Measurements from ENCODE around the gene PDE6G.

Gene PDE6G

GRCh38 chr17:81644976-81645952 lies 11.1 kb downstream of the PDE6G start:
- no peaks in the 10 kb centered on the region for H3K4me1 ChIP-seq (ENCODE audit: control insufficient read depth, insufficient read depth, low read length)
- peaks cover 19 to 23% of the 10 kb centered on the region in 2 donors for H3K27me3 ChIP-seq (ENCODE audit: control insufficient read depth in 1 of 2, insufficient read depth in 2 of 2, low read length in 2 of 2)
- no peak overlapping the region for H3K4me3 ChIP-seq (ENCODE audit: low read length in 2 of 2)
- H3K27ac ChIP-seq (ENCODE audit: low read length) = no peak overlapping the region
- no peaks in the 10 kb centered on the region for H3K9me3 ChIP-seq (ENCODE audit: control insufficient read depth in 2 of 2, low read length in 2 of 2)
- no peak overlapping the region for H3K9ac ChIP-seq (ENCODE audit: low read length in 2 of 2)
- peaks cover 0 to 3% of the 10 kb centered on the region in 2 donors for H3K36me3 ChIP-seq (ENCODE audit: control insufficient read depth in 2 of 2, insufficient read depth in 2 of 2, low read length in 2 of 2)

DNA sequence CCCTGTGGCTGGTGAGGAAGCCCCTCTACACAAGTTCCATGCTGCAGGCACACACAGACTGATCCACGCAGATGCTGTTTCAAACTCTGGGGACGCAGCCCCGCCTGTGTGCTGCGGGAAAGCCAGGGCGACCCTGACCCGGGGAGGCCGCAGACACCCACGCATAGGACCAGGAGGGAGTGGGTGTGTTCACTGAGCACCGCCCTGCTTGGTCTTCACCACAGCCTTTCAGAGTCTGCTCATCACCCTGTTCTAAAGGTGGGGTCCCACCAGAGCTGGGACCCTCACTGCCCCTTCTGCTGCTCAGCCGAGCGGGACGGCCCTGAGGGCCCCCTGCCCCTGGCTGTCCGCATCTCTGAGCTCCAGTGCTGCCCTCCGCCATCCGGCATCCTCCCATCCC lies 11.8 kb downstream of the PDE6G start:
- Histone ChIP-seq H3K9ac (ENCODE audit: low read length in 2 of 2) (no peak overlapping the region), H3K27ac (ENCODE audit: low read length) (no peak overlapping the region), H3K4me3 (ENCODE audit: low read length in 2 of 2) (no peak overlapping the region), H3K4me1 (ENCODE audit: control insufficient read depth, insufficient read depth, low read length) (no peaks in the 10 kb centered on the region), H3K9me3 (ENCODE audit: control insufficient read depth in 2 of 2, low read length in 2 of 2) (no peaks in the 10 kb centered on the region), H3K27me3 (ENCODE audit: control insufficient read depth in 1 of 2, insufficient read depth in 2 of 2, low read length in 2 of 2) (peaks cover 15 to 18% of the 10 kb centered on the region in 2 donors), H3K36me3 (ENCODE audit: control insufficient read depth in 2 of 2, insufficient read depth in 2 of 2, low read length in 2 of 2) (peaks cover 0 to 3% of the 10 kb centered on the region in 2 donors)

- Histone ChIP-seq H3K27me3 (ENCODE audit: control insufficient read depth in 1 of 2, insufficient read depth in 2 of 2, low read length in 2 of 2) (peaks cover 2 to 4% of the 10 kb centered on the region in 2 donors), H3K9me3 (ENCODE audit: control insufficient read depth in 2 of 2, low read length in 2 of 2) (no peaks in the 10 kb centered on the region), H3K36me3 (ENCODE audit: control insufficient read depth in 2 of 2, insufficient read depth in 2 of 2, low read length in 2 of 2) (peaks cover 0 to 3% of the 10 kb centered on the region in 2 donors), H3K4me1 (ENCODE audit: control insufficient read depth, insufficient read depth, low read length) (peaks cover 2% of the 10 kb centered on the region), H3K27ac (ENCODE audit: low read length) (no peak overlapping the region), H3K4me3 (ENCODE audit: low read length in 2 of 2) (no peak overlapping the region), H3K9ac (ENCODE audit: low read length in 2 of 2) (no peak overlapping the region)
These were observed 14.4 kb downstream of the PDE6G start for GRCh38 chr17:81641825-81642489.

DNA sequence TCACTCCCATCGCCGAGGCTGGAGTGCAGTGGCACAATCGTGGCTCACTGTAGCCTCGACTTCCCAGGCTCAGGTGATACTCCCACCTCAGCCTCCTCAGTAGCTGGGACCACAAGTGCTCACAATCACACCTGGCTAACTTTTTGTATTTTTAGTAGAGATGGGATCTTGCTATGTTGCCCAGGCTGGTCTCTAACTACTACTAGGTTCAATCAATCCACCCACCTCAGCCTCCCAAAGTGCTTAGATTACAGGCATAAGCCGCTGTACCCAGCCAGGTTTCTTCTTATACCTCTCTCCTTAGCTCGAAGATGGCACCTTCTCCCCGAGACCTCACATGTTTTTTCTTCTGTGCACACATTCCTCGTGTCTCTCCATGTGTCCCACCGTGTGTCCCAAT lies 16.3 kb downstream of the PDE6G start:
- Histone ChIP-seq H3K27ac (ENCODE audit: low read length) (no peak overlapping the region), H3K36me3 (ENCODE audit: control insufficient read depth in 2 of 2, insufficient read depth in 2 of 2, low read length in 2 of 2) (no peaks in the 10 kb centered on the region), H3K4me1 (ENCODE audit: control insufficient read depth, insufficient read depth, low read length) (peaks cover 17% of the 10 kb centered on the region), H3K9me3 (ENCODE audit: control insufficient read depth in 2 of 2, low read length in 2 of 2) (no peaks in the 10 kb centered on the region), H3K27me3 (ENCODE audit: control insufficient read depth in 1 of 2, insufficient read depth in 2 of 2, low read length in 2 of 2) (no peaks in the 10 kb centered on the region), H3K9ac (ENCODE audit: low read length in 2 of 2) (no peak overlapping the region), H3K4me3 (ENCODE audit: low read length in 2 of 2) (no peak overlapping the region)

GRCh38 chr17:81638683-81639082 lies 17.7 kb downstream of the PDE6G start:
- H3K27me3 ChIP-seq (ENCODE audit: control insufficient read depth in 1 of 2, insufficient read depth in 2 of 2, low read length in 2 of 2) = no peaks in the 10 kb centered on the region

DNA sequence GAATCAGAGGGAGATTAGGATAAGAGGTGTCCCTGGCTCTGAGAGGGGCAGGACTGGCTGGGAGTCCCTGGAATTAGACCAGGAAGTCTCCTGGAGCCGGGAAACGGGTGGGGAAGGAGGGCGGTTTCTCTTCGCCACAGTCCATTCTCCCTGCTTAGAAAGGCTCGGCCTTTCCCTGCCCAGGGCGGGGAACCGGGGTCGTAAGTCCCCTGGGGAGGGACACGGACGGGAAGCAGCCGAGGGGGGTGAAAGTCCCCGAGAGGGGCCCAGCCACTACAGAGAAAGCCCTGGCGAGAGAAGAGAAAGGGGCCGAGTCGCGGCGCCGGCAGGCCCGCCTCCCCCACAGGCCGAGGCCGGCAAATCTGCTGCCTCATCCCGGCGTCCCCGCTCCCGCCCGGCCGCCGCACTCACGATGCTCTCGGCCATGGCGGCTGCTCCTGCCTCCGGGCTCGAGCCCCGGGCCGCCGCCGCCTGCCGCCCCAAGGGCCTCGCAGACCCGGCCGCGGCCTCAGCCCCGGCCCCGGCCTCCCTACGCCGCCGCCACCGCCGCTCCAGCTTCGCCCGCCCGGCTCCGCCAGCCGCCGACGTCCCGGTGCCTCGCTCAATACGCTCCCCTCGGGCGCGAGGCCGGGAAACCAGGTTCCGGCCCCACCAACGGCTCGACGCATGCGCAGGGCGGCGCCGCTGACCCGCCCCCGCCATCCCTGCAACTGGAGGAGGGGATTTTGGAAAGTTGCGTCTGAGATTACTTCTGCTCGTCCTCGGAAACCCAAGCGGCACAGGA lies 19.6 kb downstream of the PDE6G start, which contains the start of the genes NPLOC4 and TSPAN10:
NPLOC4 (minus strand) TSS at position 608 of the 784 bp plus-strand sequence; CDS start at position 426, 182 bp downstream.
TSPAN10 (plus strand) TSS at position 692 of the 784 bp plus-strand sequence. CDS start 5,217 bp downstream, outside the sequence.
- Histone ChIP-seq H3K4me1 (ENCODE audit: control insufficient read depth, insufficient read depth, low read length) (peaks cover 18% of the 10 kb centered on the region), H3K9me3 (ENCODE audit: control insufficient read depth in 2 of 2, low read length in 2 of 2) (no peaks in the 10 kb centered on the region), H3K4me3 (ENCODE audit: low read length in 2 of 2) (peak within 1 kb of the TSS; percentile 94 to 99), H3K36me3 (ENCODE audit: control insufficient read depth in 2 of 2, insufficient read depth in 2 of 2, low read length in 2 of 2) (no peaks in the 10 kb centered on the region), H3K9ac (ENCODE audit: low read length in 2 of 2) (peak within 1 kb of the TSS; percentile 97 to 99), H3K27ac (ENCODE audit: low read length) (peak within 1 kb of the TSS; percentile 74), H3K27me3 (ENCODE audit: control insufficient read depth in 1 of 2, insufficient read depth in 2 of 2, low read length in 2 of 2) (no peaks in the 10 kb centered on the region)

More at GRCh38 chr17:81638683-81639082, 17.7 kb downstream of the PDE6G start:
- H3K27ac ChIP-seq (ENCODE audit: low read length) = no peak overlapping the region
- H3K36me3 ChIP-seq (ENCODE audit: control insufficient read depth in 2 of 2, insufficient read depth in 2 of 2, low read length in 2 of 2) = no peaks in the 10 kb centered on the region
- H3K9me3 ChIP-seq (ENCODE audit: control insufficient read depth in 2 of 2, low read length in 2 of 2) = no peaks in the 10 kb centered on the region
- no peak overlapping the region for H3K9ac ChIP-seq (ENCODE audit: low read length in 2 of 2)
- H3K4me1 ChIP-seq (ENCODE audit: control insufficient read depth, insufficient read depth, low read length) = peaks cover 18% of the 10 kb centered on the region
- no peak overlapping the region for H3K4me3 ChIP-seq (ENCODE audit: low read length in 2 of 2)

DNA sequence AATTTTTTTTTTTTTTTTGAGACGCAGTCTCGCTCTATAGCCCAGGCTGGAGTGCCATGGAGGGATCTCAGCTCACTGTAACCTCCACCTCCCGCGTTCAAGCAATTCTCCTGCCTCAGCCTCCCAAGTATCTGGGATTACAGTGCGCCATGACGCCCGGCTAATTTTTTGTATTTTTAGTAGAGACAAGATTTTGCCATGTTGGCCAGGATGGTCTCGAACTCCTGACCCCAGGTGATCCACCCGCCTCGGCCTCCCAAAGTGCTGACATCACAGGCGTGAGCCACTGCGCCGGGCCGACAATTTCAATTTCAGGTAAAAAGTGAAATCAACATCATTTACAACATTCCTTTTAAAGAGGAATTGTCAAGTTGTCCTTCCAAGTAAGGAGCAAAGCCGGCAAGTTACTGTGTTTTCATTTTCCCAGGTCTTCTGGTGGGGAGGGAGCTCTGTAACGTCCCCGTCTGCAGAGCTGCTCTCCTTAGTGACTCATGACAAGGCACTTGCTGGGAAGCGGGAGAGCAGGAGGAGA lies 20.3 kb downstream of the PDE6G start:
- Histone ChIP-seq H3K27ac (ENCODE audit: low read length) (peak overlapping the region; percentile 74), H3K4me1 (ENCODE audit: control insufficient read depth, insufficient read depth, low read length) (peaks cover 18% of the 10 kb centered on the region), H3K27me3 (ENCODE audit: control insufficient read depth in 1 of 2, insufficient read depth in 2 of 2, low read length in 2 of 2) (no peaks in the 10 kb centered on the region), H3K9ac (ENCODE audit: low read length in 2 of 2) (peak overlapping the region; percentile 97 to 99), H3K36me3 (ENCODE audit: control insufficient read depth in 2 of 2, insufficient read depth in 2 of 2, low read length in 2 of 2) (peaks cover 0 to 2% of the 10 kb centered on the region in 2 donors), H3K9me3 (ENCODE audit: control insufficient read depth in 2 of 2, low read length in 2 of 2) (no peaks in the 10 kb centered on the region), H3K4me3 (ENCODE audit: low read length in 2 of 2) (peak overlapping the region; percentile 94 to 99)

- Histone ChIP-seq H3K4me3 (ENCODE audit: low read length in 2 of 2) (peak overlapping the region; percentile 94 to 99), H3K36me3 (ENCODE audit: control insufficient read depth in 2 of 2, insufficient read depth in 2 of 2, low read length in 2 of 2) (peaks cover 0 to 2% of the 10 kb centered on the region in 2 donors), H3K9me3 (ENCODE audit: control insufficient read depth in 2 of 2, low read length in 2 of 2) (no peaks in the 10 kb centered on the region), H3K9ac (ENCODE audit: low read length in 2 of 2) (peak overlapping the region in 1 of 2 donors; percentile 99), H3K27ac (ENCODE audit: low read length) (no peak overlapping the region), H3K27me3 (ENCODE audit: control insufficient read depth in 1 of 2, insufficient read depth in 2 of 2, low read length in 2 of 2) (no peaks in the 10 kb centered on the region), H3K4me1 (ENCODE audit: control insufficient read depth, insufficient read depth, low read length) (peaks cover 18% of the 10 kb centered on the region)
These were observed 20.9 kb downstream of the PDE6G start for GRCh38 chr17:81635431-81635830.

DNA sequence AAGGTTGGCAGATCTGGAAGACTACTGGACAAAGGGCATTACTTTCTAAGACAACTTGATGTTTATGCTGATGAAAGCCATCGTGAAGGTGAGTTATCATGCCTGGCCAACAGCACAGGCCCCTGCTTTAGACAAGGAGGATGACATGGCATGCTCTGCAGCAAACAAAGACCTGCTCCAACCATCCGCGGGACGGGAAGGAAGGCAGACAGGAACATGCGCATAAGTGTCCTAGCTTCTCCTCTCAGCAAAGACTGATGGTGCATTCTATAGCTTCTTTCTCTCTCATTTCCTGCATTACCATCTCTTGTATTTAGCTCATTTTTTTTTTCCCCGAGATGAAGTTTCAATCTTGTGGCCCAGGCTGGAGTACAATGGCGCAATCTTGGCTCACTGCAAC lies 24.9 kb downstream of the PDE6G start:
- Histone ChIP-seq H3K36me3 (ENCODE audit: control insufficient read depth in 2 of 2, insufficient read depth in 2 of 2, low read length in 2 of 2) (peaks cover 4 to 9% of the 10 kb centered on the region in 2 donors), H3K27ac (ENCODE audit: low read length) (no peak overlapping the region), H3K4me1 (ENCODE audit: control insufficient read depth, insufficient read depth, low read length) (peaks cover 16% of the 10 kb centered on the region), H3K4me3 (ENCODE audit: low read length in 2 of 2) (no peak overlapping the region), H3K9me3 (ENCODE audit: control insufficient read depth in 2 of 2, low read length in 2 of 2) (no peaks in the 10 kb centered on the region), H3K27me3 (ENCODE audit: control insufficient read depth in 1 of 2, insufficient read depth in 2 of 2, low read length in 2 of 2) (no peaks in the 10 kb centered on the region), H3K9ac (ENCODE audit: low read length in 2 of 2) (no peak overlapping the region)

GRCh38 chr17:81630274-81630673 lies 26.1 kb downstream of the PDE6G start:
- H3K27ac ChIP-seq (ENCODE audit: low read length) = no peak overlapping the region
- no peak overlapping the region for H3K9ac ChIP-seq (ENCODE audit: low read length in 2 of 2)
- H3K9me3 ChIP-seq (ENCODE audit: control insufficient read depth in 2 of 2, low read length in 2 of 2) = no peaks in the 10 kb centered on the region
- no peak overlapping the region for H3K4me3 ChIP-seq (ENCODE audit: low read length in 2 of 2)
- peaks cover 9 to 14% of the 10 kb centered on the region in 2 donors for H3K36me3 ChIP-seq (ENCODE audit: control insufficient read depth in 2 of 2, insufficient read depth in 2 of 2, low read length in 2 of 2)
- peaks cover 4% of the 10 kb centered on the region for H3K4me1 ChIP-seq (ENCODE audit: control insufficient read depth, insufficient read depth, low read length)
- H3K27me3 ChIP-seq (ENCODE audit: control insufficient read depth in 1 of 2, insufficient read depth in 2 of 2, low read length in 2 of 2) = no peaks in the 10 kb centered on the region
